GM18519 (cell line): ENCODE measurements around the gene FGGY.

ENCODE experiments used
- ATAC-seq: cut with Tn5 transposase; IDR thresholded peaks from one replicate; pipeline ENCODE4 v1.9.1; 2021; ENCODE audit warnings: mild to moderate bottlenecking, moderate library complexity; ENCODE audit not compliant: unreplicated experiment, low FRiP score

Gene FGGY

DNA sequence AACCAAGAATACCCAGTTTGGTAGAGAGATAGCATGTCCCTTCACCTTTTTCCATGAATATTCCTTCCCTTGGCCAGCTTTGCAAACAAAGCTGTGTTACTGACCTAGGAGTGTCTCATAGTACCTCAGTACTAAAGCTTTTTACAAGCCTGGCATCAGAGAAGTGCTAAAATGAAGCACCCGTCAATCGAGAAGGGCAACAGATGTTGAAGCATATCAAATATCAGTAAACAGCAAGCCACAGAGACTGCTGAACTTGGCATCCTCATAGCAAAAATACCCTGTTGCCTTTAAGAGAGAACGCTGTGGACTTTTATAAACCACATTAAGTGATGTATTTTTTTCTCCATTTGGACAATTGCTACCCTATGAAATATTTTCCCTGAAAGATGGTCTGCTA lies 389.3 kb downstream of the FGGY start:
- no peak for ATAC-seq

DNA sequence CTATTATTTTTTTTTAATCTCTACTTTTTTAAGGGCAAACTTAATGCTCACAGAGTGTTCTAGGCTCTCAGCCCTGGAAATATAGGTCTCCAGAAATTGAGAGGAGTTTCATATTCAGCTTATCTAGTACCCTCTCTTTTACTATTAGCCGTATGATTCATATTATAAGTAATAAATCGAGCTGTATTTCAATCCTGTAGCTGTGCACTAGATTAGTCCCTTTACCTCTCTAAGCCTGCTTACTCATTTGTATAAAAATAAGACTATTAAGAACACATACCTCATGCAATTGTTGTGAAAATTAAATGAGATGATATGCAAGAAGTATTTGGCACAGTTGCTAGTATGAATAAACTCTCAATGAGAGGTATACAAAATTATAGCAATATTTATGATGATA lies 389.7 kb downstream of the FGGY start:
- ATAC-seq, result no peak

DNA sequence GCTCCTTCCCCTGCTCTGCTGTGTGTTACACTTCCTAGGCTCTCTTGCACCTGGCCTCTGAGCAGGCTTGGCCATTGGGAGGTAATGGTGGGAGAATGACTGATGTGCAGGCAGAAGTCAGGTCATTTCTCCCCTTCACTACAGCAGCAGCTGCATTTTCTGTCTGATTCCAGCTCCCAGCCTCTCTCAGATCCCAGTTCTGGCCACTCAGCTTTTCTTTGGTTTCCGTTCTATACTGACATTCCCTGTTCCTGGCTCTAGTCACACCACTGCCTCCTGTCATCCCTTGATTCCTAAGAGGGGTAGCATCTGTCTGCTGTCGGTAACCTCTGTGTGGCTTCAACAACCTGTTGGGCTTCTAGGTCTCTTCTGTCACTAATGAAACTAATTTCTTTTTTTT lies 390.2 kb downstream of the FGGY start:
- no peak for ATAC-seq

- ATAC-seq, result no peak
These were observed 392.1 kb downstream of the FGGY start for GRCh38 chr1:59688976-59689375.

DNA sequence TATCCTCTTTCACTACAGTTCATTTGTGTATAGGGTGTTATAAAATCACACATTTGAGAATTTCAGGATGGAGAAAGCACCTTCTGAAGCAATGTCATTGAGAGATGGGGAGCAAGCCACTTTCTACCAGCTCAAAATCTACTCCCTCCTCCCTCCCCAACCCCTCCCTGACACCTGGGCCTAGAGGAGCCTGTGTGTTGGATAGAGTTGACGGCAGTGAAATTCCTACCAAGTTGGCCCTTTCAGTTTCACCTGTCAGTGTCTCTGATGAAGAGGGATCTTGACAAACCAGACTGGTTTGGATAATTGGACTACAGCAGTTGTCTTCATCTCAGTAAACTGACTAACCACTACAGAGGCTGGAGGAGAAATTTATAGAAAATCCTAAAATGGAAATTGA lies 392.8 kb downstream of the FGGY start:
- no peak for ATAC-seq

DNA sequence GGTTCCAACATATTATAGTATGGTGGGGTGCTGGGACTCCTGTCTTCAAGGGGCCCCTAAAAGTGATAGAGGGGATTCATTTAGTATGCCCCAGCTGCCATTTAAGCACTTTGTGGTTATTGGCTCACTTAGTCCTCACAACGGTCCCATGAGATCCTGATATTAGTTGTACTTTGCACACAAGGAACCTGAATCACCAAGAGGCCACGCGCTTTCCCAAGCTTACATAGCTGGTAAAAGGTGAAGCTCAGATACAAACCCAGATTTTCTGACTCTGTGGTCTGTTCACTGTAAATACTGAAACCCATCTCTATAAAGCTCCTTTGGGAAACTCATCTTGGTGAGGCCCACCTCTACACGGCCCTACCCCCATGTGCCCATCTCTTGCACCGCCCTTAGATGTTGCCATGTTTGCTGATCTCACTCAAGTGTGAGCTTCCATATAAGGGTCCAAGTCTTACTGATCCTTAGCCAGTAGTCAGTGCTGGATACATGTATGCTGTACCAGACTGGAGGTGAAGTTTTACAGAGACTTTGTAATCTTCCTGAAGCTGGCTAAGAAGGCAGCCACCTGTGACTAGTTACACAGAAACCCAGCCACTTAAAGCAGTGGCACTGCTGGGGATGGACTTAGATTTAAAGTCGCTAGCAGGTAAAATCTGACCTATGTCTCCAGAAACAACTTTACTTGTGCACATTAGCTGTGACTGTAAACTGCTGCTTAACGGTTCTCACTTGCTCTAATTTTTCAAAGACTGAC lies 393.5 kb downstream of the FGGY start:
- no peak for ATAC-seq

- no peak for ATAC-seq
These were observed 394.4 kb downstream of the FGGY start for GRCh38 chr1:59691261-59691660.

GRCh38 chr1:59692591-59692990 lies 395.7 kb downstream of the FGGY start:
- no peak for ATAC-seq

DNA sequence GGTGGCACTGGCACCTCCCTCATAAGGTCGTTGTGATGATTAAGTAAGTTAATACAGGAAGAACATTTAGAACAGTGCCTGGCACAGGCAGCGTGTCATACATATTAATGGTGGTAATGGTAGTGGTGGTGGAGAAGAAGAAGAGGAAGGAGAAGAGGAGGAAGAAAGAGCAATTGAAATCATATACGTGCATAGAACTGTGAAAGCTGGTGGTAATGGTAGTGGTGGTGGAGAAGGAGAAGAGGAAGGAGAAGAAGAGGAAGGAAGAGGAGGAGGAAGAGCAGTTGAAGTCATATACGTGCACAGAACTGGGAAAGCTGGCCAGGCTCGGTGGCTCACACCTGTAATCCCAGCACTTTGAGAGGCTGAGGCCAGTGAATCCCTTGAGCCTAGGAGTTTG lies 396.5 kb downstream of the FGGY start:
- no peak for ATAC-seq

GRCh38 chr1:59695252-59695651 lies 398.4 kb downstream of the FGGY start:
- ATAC-seq, result no peak

DNA sequence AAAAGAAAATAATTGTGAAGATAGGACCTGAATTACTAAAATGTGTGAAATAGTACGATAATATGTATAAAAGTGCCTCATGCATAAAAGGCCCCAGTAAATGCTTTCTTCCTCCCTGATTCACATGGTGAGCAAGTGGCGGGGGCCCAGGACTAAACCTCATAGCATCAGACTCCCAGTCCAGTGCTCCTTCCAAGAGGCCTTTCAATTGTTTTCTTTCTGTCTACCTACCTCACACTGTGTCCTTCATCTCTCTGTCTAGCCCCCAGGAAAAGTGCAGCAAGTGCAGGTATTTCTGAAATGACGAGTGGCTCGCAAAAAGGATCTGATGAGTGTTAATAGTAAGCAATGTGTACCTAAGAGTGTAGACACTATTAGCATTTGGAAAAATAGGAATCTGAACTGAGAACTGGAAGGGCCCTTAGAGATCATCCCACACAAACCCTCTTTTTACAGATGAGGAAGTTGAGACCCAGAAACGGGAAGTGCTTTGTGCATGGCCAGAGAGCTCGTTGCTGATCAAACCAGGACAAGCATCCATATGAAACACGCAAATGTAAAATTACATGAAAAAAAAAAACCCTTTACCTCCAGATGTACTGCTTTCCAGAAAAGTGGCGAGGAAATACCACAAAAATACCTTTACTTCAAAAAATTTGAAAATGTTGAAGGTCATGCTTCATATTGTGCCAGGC lies 399.7 kb downstream of the FGGY start:
- ATAC-seq, result no peak

DNA sequence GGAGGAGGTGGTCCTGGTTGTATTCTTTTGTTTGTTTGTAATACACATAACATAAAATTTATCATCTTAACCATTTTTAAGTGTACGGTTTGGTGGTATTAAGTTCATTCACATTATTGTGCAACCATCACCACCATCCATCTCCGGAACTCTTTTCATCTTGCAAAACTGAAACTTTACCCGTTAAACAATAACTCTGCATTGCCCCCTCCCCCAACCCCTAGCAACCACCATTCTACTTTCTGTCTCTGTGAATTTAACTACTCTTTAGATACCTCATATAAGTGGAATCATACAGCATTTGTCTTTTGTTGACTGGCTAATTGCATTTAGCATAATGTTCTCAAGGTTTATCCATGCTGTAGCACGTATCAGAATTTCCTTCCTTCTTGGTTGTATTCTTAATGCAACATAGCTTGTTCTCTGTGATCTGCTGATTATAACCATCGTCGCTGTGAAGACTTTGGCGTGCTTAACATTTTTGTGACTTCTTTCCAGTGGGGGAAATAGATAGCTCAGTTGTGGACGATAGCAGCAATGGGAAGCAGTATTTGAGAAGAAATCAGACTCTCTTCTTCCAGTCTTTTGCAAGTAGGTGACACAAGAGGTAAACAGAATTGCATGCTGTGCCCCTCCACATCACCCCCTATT lies 400.4 kb downstream of the FGGY start:
- ATAC-seq, result no peak

DNA sequence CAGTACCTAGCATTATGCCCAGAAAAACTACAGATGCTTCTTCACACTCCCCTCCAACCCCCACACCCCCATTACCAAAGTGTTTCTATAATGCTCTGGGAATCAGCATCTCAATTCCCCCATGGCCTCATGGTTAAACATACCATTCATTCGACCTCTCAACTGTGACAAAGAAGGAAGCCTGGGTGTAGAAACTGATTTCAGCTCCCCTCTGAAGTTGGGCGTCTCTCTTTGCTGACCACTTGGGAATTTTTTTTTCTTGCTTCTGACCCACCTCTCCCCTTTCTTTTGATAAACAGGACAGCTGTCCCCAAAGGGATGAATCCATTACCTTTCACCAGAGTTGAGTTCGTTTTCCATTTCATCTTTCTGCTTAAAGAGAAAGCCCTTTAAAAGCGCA lies 401.5 kb downstream of the FGGY start:
- ATAC-seq, result no peak

DNA sequence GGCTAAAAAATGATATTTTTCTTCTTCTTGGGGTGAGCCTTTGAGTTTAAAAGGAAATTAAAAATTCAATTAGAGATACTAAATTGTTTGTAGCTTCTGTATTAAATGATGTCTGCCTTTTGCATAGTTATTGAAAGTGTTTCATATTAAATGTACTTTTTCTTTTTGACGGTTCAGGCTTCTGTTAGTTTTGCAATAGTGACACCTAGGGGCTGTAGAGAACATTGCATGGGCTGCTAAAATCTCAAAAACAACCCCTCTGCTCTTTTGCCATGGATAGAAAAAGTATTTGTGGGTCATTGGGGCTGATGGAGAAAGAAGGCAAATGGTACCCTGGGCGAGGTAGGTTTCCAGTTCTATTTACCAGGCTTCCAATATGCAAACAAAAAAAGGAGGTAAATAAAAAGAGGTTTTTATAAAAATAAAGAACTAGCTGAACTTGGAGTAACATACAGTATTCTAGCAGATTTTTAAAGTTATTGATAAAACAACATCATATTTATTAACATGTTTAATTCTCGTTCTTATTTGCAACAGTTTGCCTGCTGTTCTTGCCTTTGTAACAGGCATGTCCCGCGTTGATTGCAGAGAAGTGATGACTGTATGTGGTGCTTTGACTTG lies 402.4 kb downstream of the FGGY start:
- no peak for ATAC-seq

DNA sequence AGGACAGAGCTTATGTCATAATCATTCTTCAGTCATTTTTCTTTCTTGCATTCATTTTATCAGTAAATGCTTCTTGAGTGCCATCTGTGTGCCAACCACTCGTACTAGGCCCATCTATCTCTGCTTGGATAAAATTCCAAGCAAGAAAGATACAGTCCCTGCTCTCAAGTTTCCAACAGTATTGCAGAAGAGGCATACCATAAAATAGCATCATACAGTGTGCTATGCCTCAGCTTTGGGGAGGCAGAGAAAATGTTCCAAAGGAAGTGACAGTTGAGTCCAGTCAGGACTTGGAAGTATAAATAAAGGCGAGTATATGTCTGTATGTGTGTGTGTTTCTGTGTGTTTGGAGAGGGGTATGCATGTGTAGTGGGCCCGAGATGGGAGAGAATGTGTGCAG lies 404.5 kb downstream of the FGGY start:
- ATAC-seq, result no peak

DNA sequence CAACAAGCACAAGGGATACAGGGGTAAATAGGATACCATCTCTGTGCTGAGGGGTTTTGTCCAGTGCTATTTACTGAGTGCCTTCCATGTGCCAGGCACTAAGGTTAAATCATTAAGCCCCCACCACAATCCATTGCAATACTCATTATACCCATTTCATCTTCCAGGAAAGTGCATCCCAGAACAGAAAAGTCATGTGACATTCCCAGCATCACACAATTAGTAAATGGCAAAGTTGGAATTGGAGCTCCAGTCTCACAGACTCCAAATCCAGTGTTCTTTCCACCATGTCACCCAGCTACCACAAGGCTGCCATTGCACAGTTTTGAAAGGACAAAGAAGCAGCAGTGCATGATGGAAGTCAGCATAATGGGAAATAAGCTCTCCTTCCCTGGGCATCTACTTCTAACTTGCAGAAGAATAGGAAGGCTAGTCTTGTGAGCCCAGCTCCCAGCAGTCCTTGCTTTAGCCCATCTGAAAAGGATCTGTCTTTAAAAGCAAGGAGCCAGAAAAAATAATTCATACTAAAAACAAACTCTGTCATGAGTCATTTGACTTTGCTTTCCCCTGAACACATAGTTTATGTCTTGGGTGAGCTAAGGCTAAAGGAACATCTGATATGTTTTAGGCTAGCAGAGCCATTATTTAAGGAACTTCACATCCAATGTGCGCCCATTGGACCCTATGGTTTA lies 406.5 kb downstream of the FGGY start:
- ATAC-seq, result no peak

DNA sequence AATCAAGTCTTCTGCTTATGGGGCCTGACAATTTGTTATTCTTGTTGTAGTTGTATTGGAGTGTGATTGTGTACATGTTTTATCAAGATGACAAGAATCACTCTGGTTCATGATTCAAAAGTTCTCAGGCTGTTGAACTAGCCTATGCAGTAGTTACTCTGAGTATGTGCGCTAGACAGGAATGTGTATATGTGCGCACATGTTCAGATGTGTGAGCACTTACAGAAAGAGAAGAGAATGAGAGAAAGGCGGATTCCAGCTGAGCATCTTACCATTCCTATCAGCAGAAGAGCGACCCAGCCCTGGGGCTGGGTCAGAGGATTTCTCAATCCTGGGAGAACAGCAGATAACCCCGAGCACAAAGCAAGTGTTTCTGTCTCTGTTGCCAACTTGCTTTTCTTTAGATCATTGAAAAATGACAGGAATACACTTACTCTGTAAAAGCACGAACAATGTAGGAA lies 407.1 kb downstream of the FGGY start:
- no peak for ATAC-seq

DNA sequence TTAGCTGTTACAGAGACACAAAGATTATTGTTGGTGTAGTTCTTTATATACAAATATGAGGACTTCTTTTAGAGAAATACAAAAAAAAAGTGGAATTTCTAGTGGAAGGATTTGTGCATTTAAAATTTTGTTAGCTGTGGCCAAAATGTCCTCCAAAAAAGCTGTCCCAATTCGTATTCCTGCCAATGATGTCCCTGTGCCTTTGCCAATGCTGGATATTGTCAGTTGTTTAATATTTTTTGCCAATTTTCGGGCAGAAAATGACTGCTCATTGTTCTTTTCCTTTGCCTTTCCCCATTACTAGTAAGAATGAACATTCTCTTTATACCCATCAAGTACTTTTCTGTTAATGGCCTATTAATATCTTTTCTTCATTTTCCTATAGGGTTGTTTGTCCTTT lies 407.8 kb downstream of the FGGY start:
- no peak for ATAC-seq

DNA sequence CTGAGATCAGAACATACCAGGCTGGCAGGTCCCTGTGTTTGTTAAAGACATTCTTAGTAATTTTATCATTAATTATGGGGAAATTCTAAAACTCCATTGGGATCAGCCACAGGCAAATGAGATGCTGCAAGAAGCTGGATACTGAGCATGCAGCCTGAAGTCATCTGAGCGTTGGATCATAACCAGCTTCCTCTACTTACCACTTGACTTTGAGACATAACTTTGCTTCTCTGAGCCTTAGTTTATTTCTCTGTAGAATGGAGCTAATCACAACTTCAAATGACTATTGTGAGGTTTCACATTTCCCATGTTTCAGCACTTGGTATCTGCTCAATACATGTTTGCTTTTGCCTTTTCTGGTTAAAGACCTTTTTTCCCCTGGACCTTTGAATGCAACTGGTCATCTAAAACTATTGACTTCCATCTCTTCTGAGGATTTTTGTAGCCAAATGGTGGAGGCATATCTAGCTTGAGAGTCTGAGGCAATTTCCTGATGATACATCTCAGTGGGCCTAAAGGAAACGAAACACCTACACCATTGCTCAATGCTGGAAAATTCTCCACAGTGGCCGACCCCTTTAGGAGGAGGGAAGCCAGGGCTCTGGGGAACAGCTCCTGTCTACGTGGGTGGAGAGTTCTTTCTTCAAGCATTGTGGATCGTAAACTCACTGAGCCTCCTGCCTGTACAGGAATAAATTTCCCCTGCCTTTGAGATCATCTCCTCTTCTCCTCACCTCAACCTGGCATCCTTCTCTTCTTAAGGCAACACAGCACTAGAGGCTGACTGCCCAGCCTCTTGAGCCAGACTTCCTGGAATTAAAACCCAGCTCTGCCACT lies 408.8 kb downstream of the FGGY start:
- ATAC-seq, result no peak

GRCh38 chr1:59706303-59706599 lies 409.4 kb downstream of the FGGY start:
- ATAC-seq, result no peak
